Measurements from ENCODE around the gene FBXO5. TPM values are rescaled to one million over a fixed set of nuclear protein-coding genes. Genes with fewer than 3 reads are reported as not detected.
"Not testable (repeated sequence)": the region's sequence is repeated elsewhere in the genome, so short reads cannot be mapped to it uniquely, and the experiment has no call there.

The FBXO5 gene
- total RNA-seq, 2 donors from 2014 or later = 6.2 to 10.7 TPM

DNA sequence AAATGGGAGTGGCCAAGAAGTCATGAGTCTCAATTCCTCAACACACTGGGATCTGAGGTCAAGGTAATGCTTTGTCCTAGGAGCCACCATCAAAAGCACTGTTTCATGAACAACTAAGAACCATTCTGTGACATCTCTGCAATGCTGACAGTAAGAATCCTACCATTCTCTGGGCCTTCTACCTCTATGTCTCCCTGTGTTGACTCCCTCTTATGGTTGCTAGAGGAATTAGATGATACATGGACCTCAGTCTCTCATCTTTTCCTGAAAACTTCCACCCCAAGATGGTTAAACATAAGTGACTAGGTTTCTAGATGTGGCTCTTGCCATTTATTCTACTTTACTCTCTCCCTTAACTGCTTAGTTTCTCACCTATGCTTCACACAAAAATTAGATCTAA is 10.6 kb upstream of the FBXO5 start:
- Histone ChIP-seq H3K27ac (no peak overlapping the region), H3K9me3 (no peaks in the 10 kb centered on the region), H3K4me1 (ENCODE audit: control insufficient read depth in 1 of 2, low read depth in 2 of 2) (peaks cover 3 to 10% of the 10 kb centered on the region in 2 donors), H3K36me3 (peaks cover 23% of the 10 kb centered on the region), H3K27me3 (replicated peaks; ENCODE audit: insufficient read depth) (no peaks in the 10 kb centered on the region), H3K4me3 (no peak overlapping the region)
- ATAC-seq (ENCODE audit: insufficient number of reproducible peaks, low FRiP score, low read depth) (no peak), DNase-seq (ENCODE audit: low spot score) (no peak)
- TF ChIP-seq, protein P1, sequence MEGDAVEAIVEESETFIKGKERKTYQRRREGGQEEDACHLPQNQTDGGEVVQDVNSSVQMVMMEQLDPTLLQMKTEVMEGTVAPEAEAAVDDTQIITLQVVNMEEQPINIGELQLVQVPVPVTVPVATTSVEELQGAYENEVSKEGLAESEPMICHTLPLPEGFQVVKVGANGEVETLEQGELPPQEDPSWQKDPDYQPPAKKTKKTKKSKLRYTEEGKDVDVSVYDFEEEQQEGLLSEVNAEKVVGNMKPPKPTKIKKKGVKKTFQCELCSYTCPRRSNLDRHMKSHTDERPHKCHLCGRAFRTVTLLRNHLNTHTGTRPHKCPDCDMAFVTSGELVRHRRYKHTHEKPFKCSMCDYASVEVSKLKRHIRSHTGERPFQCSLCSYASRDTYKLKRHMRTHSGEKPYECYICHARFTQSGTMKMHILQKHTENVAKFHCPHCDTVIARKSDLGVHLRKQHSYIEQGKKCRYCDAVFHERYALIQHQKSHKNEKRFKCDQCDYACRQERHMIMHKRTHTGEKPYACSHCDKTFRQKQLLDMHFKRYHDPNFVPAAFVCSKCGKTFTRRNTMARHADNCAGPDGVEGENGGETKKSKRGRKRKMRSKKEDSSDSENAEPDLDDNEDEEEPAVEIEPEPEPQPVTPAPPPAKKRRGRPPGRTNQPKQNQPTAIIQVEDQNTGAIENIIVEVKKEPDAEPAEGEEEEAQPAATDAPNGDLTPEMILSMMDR (IDR thresholded peaks at IDR 0.05) = no peak

- H3K36me3 ChIP-seq = peaks cover under 1% of the 10 kb centered on the region
- no peaks in the 10 kb centered on the region for H3K9me3 ChIP-seq
- H3K4me1 ChIP-seq (ENCODE audit: control insufficient read depth in 1 of 2, low read depth in 2 of 2) = peaks cover 15 to 28% of the 10 kb centered on the region in 2 donors
- ATAC-seq (ENCODE audit: insufficient number of reproducible peaks, low FRiP score, low read depth) (no peak), DNase-seq (ENCODE audit: low spot score) (no peak)
- H3K27me3 ChIP-seq (replicated peaks; ENCODE audit: insufficient read depth) = no peaks in the 10 kb centered on the region
- TF ChIP-seq, protein P1 (IDR thresholded peaks at IDR 0.05) = no peak
- no peak overlapping the region for H3K27ac ChIP-seq
- H3K4me3 ChIP-seq = no peak overlapping the region
These were observed 4.1 kb upstream of the FBXO5 start for GRCh38 chr6:152986978-152987377.

DNA sequence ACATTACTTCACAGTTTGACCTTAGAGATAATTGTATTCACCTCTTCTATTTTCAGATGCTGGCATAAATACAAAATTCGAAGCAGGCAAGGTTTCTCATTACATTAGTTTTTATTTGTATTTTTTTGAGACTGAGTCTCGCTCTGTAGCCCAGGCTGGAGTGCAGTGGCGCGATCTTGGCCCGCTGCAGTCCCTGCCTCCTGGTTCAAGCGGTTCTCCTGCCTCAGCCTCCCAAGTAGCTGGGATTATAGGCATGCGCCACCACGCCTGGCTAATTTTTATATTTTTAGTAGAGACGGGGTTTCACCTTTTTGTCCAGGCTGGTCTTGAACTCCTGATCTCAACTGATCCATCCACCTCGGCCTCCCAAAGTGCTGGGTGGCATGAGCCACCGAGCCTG is 2.5 kb upstream of the FBXO5 start:
- not testable (repeated sequence) for H3K27me3 ChIP-seq (replicated peaks; ENCODE audit: insufficient read depth); H3K9me3 ChIP-seq; DNase-seq (ENCODE audit: low spot score); ATAC-seq (ENCODE audit: insufficient number of reproducible peaks, low FRiP score, low read depth); H3K36me3 ChIP-seq; H3K4me3 ChIP-seq
- peaks cover 15 to 38% of the 10 kb centered on the region in 2 donors for H3K4me1 ChIP-seq (ENCODE audit: control insufficient read depth in 1 of 2, low read depth in 2 of 2)
- H3K27ac ChIP-seq = peak overlapping the region in 1 of 2 donors; percentile 94

- Histone ChIP-seq H3K36me3 (no peaks in the 10 kb centered on the region), H3K9me3 (no peaks in the 10 kb centered on the region), H3K4me3 (peak overlapping the region; percentile 99), H3K27ac (peak overlapping the region; percentile 90 to 94), H3K4me1 (ENCODE audit: control insufficient read depth in 1 of 2, low read depth in 2 of 2) (peaks cover 15 to 38% of the 10 kb centered on the region in 2 donors), H3K27me3 (replicated peaks; ENCODE audit: insufficient read depth) (no peaks in the 10 kb centered on the region)
- ATAC-seq (ENCODE audit: insufficient number of reproducible peaks, low FRiP score, low read depth) = no peak
- TF ChIP-seq, protein P1 (IDR thresholded peaks at IDR 0.05) = no peak
- no peak for DNase-seq (ENCODE audit: low spot score)
These were observed 1.7 kb upstream of the FBXO5 start for GRCh38 chr6:152984513-152984872.

DNA sequence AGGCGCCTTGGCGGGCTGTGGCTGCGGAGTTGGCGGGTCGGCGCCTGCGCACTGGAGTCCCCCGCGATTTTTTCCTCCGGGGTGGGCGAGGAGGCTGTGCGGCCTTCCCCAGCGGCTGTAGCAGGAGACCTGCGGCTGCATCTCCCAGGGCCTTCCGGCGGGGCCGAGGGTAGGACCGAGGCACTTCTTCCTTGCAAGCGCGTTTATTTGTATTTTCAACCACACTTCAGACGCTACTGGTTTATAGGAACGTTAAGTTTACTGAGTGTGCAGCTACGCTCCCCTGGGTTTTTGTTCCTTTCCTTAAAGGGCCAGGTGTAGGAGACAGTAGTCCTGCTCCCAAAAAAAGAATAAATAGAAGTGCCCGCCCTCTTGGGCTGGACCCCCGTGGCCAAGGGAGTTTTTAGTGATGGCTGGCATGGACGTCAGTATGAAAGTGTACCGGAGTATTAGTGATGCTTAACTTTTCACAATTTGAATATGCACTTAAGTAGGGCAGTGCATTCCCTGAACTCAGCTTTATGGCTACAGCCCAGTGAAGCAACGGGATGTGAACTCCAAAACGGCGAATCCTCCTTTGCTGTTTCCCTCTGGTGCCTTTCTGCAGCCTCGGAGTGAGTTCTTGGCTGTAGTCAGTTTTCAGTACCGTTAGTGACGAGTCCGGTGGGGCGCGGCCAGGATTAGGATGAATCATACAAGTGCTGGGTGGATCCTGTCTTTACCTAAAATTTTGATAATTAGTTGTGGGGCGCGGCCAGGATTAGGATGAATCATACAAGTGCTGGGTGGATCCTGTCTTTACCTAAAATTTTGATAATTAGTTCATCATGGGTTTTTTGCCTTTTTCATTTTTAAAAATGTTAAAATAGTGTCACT is 1.0 kb upstream of the FBXO5 start:
- peak; percentile 77 for ATAC-seq (ENCODE audit: insufficient number of reproducible peaks, low FRiP score, low read depth)
- peak; percentile 83 for DNase-seq (ENCODE audit: low spot score)
- H3K4me3 ChIP-seq = peak overlapping the region; percentile 99
- H3K36me3 ChIP-seq = no peaks in the 10 kb centered on the region
- no peaks in the 10 kb centered on the region for H3K9me3 ChIP-seq
- TF ChIP-seq, protein P1 (IDR thresholded peaks at IDR 0.05) = no peak
- peak overlapping the region; percentile 90 to 94 for H3K27ac ChIP-seq
- peaks cover 15 to 38% of the 10 kb centered on the region in 2 donors for H3K4me1 ChIP-seq (ENCODE audit: control insufficient read depth in 1 of 2, low read depth in 2 of 2)
- H3K27me3 ChIP-seq (replicated peaks; ENCODE audit: insufficient read depth) = no peaks in the 10 kb centered on the region

Data from thoracic aorta (tissue), 2 donors.